NOMO-1 (cell line): ENCODE measurements around the gene NYNRIN.
"Not testable (repeated sequence)": the region's sequence is repeated elsewhere in the genome, so short reads cannot be mapped to it uniquely, and the experiment has no call there.

Experiments
- DNase-seq, 2 experiments: peaks; one replicate each; lab custom pipeline; 2025; ENCODE audit not compliant: unreplicated experiment in 2 of 2; lab: John Stamatoyannopoulos, UW

Gene NYNRIN

GRCh38 chr14:24369907-24370687, 28.7 kb upstream of the NYNRIN start:
- no peak for DNase-seq

GRCh38 chr14:24370748-24371147, 28.1 kb upstream of the NYNRIN start:
- no peak for DNase-seq

GRCh38 chr14:24371605-24372004, 27.2 kb upstream of the NYNRIN start:
- DNase-seq, result not testable (repeated sequence)

DNA sequence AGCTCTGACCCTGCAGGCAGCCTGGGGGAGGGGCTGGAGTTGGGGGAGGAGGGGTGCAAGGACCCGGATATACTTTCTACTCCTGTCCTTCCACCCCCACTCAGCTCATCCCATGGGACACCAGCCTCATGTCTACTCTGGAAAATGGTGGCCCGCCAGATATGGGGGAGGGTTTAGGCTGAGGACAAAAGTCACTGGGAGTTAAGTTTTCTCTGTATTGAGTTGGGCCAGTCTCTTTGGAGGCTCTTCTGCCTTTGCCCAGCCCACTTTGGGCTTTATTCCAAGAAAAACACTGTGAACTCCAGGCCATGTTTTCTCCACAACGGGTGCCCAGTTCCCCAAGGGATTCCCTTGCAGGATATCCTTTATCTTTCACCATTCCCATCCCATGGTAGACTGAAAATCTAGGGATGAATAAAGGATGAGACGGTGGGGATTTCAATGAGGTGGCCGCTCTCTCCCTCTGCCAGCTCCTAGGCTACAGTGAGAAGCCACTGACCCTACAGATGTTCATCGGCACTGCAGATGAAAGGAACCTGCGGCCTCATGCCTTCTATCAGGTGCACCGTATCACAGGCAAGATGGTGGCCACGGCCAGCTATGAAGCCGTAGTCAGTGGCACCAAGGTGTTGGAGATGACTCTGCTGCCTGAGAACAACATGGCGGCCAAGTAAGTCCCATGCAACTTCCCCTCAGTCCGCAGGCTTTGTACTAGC, 25.9 kb upstream of the NYNRIN start:
- DNase-seq, result no peak

DNA sequence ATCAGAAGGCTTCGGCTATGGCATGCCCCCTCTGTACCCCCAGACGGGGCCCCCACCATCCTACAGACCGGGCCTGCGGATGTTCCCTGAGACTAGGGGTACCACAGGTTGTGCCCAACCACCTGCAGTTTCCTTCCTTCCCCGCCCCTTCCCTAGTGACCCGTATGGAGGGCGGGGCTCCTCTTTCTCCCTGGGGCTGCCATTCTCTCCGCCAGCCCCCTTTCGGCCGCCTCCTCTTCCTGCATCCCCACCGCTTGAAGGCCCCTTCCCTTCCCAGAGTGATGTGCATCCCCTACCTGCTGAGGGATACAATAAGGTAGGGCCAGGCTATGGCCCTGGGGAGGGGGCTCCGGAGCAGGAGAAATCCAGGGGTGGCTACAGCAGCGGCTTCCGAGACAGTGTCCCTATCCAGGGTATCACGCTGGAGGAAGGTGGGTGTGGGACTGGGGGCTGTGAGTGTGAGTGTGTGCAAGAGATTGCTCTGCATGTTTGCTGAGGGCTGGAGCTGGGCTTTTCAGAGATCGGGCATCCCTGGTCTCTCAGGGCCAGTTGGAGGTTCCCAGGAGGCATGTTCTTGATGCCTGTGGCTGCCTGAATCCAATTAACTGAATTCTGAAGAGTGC, 22.2 kb upstream of the NYNRIN start:
- no peak for DNase-seq

DNA sequence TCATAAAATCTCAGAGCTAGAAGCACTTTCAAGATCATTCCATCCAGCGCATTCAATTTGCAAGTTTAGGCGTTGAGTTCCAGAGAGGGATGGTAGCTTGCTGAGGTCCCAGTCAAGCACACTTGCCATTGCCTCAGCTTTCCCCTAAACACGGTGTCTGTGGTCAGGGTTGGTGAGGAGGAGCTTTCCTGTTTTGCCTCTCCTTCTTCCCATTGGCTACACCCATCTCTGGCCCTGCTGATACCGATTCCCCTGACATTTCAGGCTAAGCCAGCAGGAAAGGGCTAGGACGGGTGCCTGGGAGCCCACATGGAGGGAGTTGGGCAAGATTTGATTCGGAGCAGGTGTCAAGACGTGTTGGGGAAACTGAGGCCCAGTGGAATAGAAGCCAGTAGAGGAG, 21.7 kb upstream of the NYNRIN start:
- DNase-seq, result no peak

DNA sequence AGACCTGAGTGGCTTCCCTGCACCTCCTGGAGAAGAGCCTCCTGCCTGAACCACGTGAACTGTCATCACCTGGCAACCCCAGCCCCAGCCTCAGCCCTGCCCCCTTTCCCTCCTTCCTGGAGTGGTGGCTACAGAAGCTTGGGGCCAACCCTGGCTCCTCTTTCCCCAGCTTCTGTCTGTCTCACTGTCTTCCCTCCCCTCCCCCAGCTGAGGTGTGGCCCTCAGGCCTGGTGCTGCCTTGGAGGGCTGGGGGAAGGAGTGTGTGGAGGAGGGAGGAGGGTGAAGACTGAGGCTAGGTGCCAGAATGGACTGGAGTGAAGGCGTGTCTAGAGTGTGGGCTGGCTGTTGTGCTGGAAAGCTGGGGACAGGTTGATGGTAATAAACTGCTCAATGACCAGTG, 21.1 kb upstream of the NYNRIN start:
- no peak for DNase-seq

- no peak for DNase-seq
These were observed 20.5 kb upstream of the NYNRIN start for GRCh38 chr14:24378327-24378726.

DNA sequence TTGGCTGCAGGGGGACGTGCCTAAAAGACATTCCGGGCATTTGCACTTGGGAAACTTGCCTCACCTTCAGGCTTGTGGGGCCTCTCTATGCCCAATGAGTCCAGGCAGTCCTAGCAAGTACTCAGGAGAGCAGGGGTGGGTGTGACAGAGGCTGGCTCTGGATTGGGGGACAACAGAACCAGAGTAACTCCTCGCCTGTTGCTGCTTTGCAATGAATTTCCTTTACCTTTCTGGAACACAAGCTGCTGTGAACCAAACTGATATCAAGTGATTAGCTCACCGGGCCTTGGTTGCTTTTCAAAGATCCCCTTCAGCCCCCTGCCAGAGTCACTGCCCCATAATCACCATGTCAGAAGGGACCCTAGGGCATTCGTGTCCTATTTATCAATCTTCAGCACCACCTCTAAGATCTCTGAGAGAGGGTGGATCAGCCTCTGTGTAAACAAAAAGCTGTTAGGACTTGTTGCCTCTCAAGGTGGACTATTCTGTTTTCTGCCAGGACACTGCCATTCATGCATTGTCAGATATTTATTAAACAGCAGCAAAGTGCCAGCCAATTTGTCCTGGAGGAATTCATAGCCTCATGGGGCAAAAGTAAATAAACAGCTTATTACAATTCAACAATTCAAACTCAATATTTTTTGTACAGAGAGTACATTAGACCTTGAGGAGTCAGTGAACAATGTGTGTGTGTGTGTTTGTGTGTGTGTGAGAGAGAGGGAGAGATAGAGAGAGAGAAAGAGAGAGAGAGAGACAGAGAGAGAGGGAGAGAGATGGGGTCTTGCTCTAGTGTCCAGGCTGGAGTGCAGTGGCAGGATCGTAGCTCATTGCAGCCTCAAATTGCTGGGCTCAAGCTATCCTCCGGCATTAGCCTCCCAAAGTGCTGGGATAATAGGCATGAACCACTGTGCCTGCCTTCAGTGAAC, 19.6 kb upstream of the NYNRIN start:
- DNase-seq, result no peak

- no peak for DNase-seq
These were observed 18.7 kb upstream of the NYNRIN start for GRCh38 chr14:24379907-24380730.

DNA sequence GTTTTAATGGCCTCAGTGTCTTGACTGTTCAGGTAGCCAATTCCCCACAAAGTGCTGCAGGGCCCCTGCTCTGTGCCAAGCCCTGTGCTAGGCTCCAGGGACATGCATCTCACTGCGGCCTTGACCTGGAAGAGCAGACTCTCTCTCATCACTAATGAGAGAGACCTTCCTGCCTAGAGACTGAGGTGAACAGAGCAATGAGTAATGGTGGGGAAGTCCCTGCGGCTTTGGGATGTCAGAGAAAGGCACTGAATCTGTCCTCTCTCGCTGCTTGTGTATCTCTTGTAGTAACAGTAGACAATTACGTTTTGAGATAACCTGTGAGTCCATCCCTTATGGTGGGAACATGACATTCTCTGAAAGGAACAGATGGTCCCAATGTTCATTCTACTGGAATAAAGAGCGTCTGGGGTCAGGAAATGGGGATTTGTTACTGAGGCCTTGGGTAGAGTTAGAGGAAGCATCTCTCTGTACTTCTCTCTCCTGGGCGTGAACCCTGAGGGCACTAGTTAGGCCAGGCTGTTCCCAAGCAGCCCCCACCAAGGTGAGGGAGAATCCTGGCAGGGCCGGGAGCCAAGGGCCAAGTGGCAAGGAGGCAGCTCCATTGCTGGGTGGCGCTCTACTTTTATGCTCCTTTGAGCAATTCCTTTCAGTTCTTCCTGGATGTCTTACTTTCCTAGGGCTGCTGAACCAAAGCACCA, 17.3 kb upstream of the NYNRIN start:
- no peak for DNase-seq

DNA sequence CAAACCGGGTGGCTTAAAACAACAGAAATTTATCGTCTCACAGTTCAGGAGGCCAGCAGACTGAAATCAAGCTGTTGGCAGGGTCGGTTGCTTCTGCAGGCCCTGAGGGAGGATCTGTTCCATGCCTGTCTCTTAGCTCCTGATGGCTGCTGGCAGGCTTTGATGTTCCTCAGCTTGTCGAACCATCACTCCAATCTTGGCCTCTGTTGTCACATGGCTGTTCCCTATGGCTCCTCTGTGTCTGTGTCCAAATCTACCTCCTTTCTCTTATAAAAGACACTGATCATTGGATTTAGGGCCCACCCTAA, 16.8 kb upstream of the NYNRIN start:
- no peak for DNase-seq

GRCh38 chr14:24384169-24384568, 14.6 kb upstream of the NYNRIN start:
- no peak for DNase-seq

- no peak for DNase-seq
These were observed 13.3 kb upstream of the NYNRIN start for GRCh38 chr14:24385524-24385923.

- no peak for DNase-seq
These were observed 11.8 kb upstream of the NYNRIN start for GRCh38 chr14:24387009-24387345.

DNA sequence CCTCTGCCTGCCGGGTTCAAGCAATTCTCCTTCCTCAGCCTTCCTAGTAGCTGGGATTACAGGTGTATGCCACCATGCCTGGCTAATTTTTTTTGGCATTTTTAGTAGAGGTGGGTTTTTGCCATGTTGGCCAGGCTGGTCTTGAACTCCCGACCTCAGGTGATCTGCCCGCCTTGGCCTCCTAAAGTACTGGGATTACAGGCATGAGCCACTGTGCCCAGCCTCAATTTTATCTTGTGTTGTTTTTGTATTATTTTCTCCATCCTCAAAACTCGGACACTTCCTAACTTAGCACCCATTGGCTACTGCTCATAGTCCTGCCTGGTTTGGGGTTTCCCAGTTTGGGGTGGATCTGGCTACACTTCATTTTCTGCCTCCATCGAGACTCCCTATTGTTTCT, 11.2 kb upstream of the NYNRIN start:
- DNase-seq, result not testable (repeated sequence)

- no peak for DNase-seq
These were observed 10.2 kb upstream of the NYNRIN start for GRCh38 chr14:24388474-24389179.

GRCh38 chr14:24389226-24389848, 9.5 kb upstream of the NYNRIN start:
- DNase-seq, result no peak
